ENCODE results near the gene SLC4A5.

SLC4A5 gene

GRCh38 chr2:74301262-74301661 is 42.0 kb downstream of the SLC4A5 start:
- ChIA-PET CTCF (interaction anchor here (1.0 to 1.2 kb wide), 2 partner anchors 13 to 34 kb away, joined by 3 read pairs; no protein-coding TSS in a partner anchor), POLR2A (no interaction called here)
- TF ChIP-seq CTCF (IDR thresholded peaks at IDR 0.05; ENCODE audit: control extremely low read depth, extremely low read depth, low read depth, missing control alignments): no peak
- DNase-seq (ENCODE audit: extremely low spot score): no peak

- no peak for TF ChIP-seq CTCF (IDR thresholded peaks at IDR 0.05; ENCODE audit: control extremely low read depth, extremely low read depth, low read depth, missing control alignments)
- no peak for DNase-seq (ENCODE audit: extremely low spot score)
- ChIA-PET POLR2A (no interaction called here), CTCF (interaction anchor here (1.0 kb wide), 1 partner anchor 35 kb away, joined by 3 read pairs; no protein-coding TSS in a partner anchor)
These were observed 42.7 kb downstream of the SLC4A5 start for GRCh38 chr2:74300506-74300905.

- ChIA-PET POLR2A (no interaction called here), CTCF (interaction anchor here (1.5 kb wide), 2 partner anchors 37 to 48 kb away, joined by 4 to 5 read pairs; no protein-coding TSS in a partner anchor)
- no peak for DNase-seq (ENCODE audit: extremely low spot score)
- no peak for TF ChIP-seq CTCF (IDR thresholded peaks at IDR 0.05; ENCODE audit: control extremely low read depth, extremely low read depth, low read depth, missing control alignments)
These were observed 45.3 kb downstream of the SLC4A5 start for GRCh38 chr2:74297950-74298349.

- CTCF ChIA-PET: interaction anchor here (1.5 kb wide), 1 partner anchor 48 kb away, joined by 4 read pairs; no protein-coding TSS in a partner anchor
These were observed 45.8 kb downstream of the SLC4A5 start for GRCh38 chr2:74297391-74297790.

GRCh38 chr2:74293191-74293991 is 49.8 kb downstream of the SLC4A5 start:
- no peak for TF ChIP-seq CTCF (IDR thresholded peaks at IDR 0.05; ENCODE audit: control extremely low read depth, extremely low read depth, low read depth, missing control alignments)
- POLR2A ChIA-PET: no interaction called here
- DNase-seq (ENCODE audit: extremely low spot score): no peak
- CTCF ChIA-PET: interaction anchor here (1.3 to 1.6 kb wide), 3 partner anchors 12 to 44 kb away, joined by 3 to 5 read pairs (median 4); no protein-coding TSS in a partner anchor

More at GRCh38 chr2:74297391-74297790, 45.8 kb downstream of the SLC4A5 start:
- peak; percentile 54 for DNase-seq (ENCODE audit: extremely low spot score)
- POLR2A ChIA-PET: no interaction called here
- no peak for TF ChIP-seq CTCF (IDR thresholded peaks at IDR 0.05; ENCODE audit: control extremely low read depth, extremely low read depth, low read depth, missing control alignments)

- ChIA-PET CTCF (interaction anchor here (1.3 to 1.6 kb wide), 4 partner anchors 12 to 43 kb away, joined by 3 to 5 read pairs (median 4); no protein-coding TSS in a partner anchor), POLR2A (no interaction called here)
- DNase-seq (ENCODE audit: extremely low spot score): no peak
- TF ChIP-seq CTCF (IDR thresholded peaks at IDR 0.05; ENCODE audit: control extremely low read depth, extremely low read depth, low read depth, missing control alignments): no peak
These were observed 50.5 kb downstream of the SLC4A5 start for GRCh38 chr2:74292751-74293150.
